Measurements from ENCODE around the gene STAC3. TPM values are rescaled to one million over a fixed set of nuclear protein-coding genes. Genes with fewer than 3 reads are reported as not detected.

Gene STAC3
- total and polyA plus RNA-seq, 2 donors: 1.1 to 13.5 TPM

GRCh38 chr12:57210461-57210860 is 40.5 kb downstream of the STAC3 start:
- H3K36me3 ChIP-seq (ENCODE audit: insufficient read depth): no peaks in the 10 kb centered on the region
- no peak for DNase-seq (ENCODE audit: extremely low spot score)
- no peak overlapping the region for H3K27ac ChIP-seq (ENCODE audit: low read depth)
- no peak overlapping the region for H3K4me3 ChIP-seq (ENCODE audit: low read depth, low read length)
- peaks cover 2% of the 10 kb centered on the region for H3K4me1 ChIP-seq (ENCODE audit: insufficient read depth)
- WGBS: 94% methylated on average over 15 of the region's 15 CpGs

GRCh38 chr12:57209916-57210315 is 41.1 kb downstream of the STAC3 start:
- WGBS: 84% methylated on average over 8 of the region's 8 CpGs
- no peak overlapping the region for H3K27ac ChIP-seq (ENCODE audit: low read depth)
- H3K4me1 ChIP-seq (ENCODE audit: insufficient read depth): peaks cover 2% of the 10 kb centered on the region
- H3K36me3 ChIP-seq (ENCODE audit: insufficient read depth): peaks cover 4% of the 10 kb centered on the region
- H3K4me3 ChIP-seq (ENCODE audit: low read depth, low read length): no peak overlapping the region
- no peak for DNase-seq (ENCODE audit: extremely low spot score)

GRCh38 chr12:57208631-57209282 is 42.2 kb downstream of the STAC3 start:
- Histone ChIP-seq H3K36me3 (ENCODE audit: insufficient read depth) (peaks cover 4% of the 10 kb centered on the region), H3K4me3 (ENCODE audit: low read depth, low read length) (no peak overlapping the region), H3K4me1 (ENCODE audit: insufficient read depth) (peaks cover 2% of the 10 kb centered on the region), H3K27ac (ENCODE audit: low read depth) (no peak overlapping the region)
- DNase-seq (ENCODE audit: extremely low spot score): no peak
- WGBS: 77% methylated on average over 22 of the region's 22 CpGs

GRCh38 chr12:57207731-57208630 is 43.0 kb downstream of the STAC3 start:
- 88% methylated on average over 29 of the region's 29 CpGs for WGBS
- Histone ChIP-seq H3K36me3 (ENCODE audit: insufficient read depth) (peaks cover 8% of the 10 kb centered on the region), H3K27ac (ENCODE audit: low read depth) (no peak overlapping the region), H3K4me3 (ENCODE audit: low read depth, low read length) (no peak overlapping the region), H3K4me1 (ENCODE audit: insufficient read depth) (peaks cover 2% of the 10 kb centered on the region)
- no peak for DNase-seq (ENCODE audit: extremely low spot score)

GRCh38 chr12:57205931-57206330 is 45.1 kb downstream of the STAC3 start:
- WGBS: 88% methylated on average over 7 of the region's 7 CpGs
- DNase-seq (ENCODE audit: extremely low spot score): no peak
- H3K4me3 ChIP-seq (ENCODE audit: low read depth, low read length): no peak overlapping the region
- no peaks in the 10 kb centered on the region for H3K4me1 ChIP-seq (ENCODE audit: insufficient read depth)
- no peak overlapping the region for H3K27ac ChIP-seq (ENCODE audit: low read depth)
- H3K36me3 ChIP-seq (ENCODE audit: insufficient read depth): peaks cover 10% of the 10 kb centered on the region

- no peak overlapping the region for H3K4me3 ChIP-seq (ENCODE audit: low read depth, low read length)
- DNase-seq (ENCODE audit: extremely low spot score): no peak
- no peak overlapping the region for H3K27ac ChIP-seq (ENCODE audit: low read depth)
- 94% methylated on average over 26 of the region's 26 CpGs for WGBS
- H3K4me1 ChIP-seq (ENCODE audit: insufficient read depth): no peaks in the 10 kb centered on the region
- H3K36me3 ChIP-seq (ENCODE audit: insufficient read depth): peaks cover 10% of the 10 kb centered on the region
Measured at GRCh38 chr12:57205186-57205585, 45.8 kb downstream of the STAC3 start.

- Histone ChIP-seq H3K4me3 (ENCODE audit: low read depth, low read length) (no peak overlapping the region), H3K27ac (ENCODE audit: low read depth) (no peak overlapping the region), H3K4me1 (ENCODE audit: insufficient read depth) (no peaks in the 10 kb centered on the region), H3K36me3 (ENCODE audit: insufficient read depth) (peaks cover 10% of the 10 kb centered on the region)
- no peak for DNase-seq (ENCODE audit: extremely low spot score)
- 88% methylated on average over 19 of the region's 19 CpGs for WGBS
Measured at GRCh38 chr12:57204454-57204853, 46.5 kb downstream of the STAC3 start.

GRCh38 chr12:57203791-57204190 is 47.2 kb downstream of the STAC3 start:
- no peak for DNase-seq (ENCODE audit: extremely low spot score)
- Histone ChIP-seq H3K27ac (ENCODE audit: low read depth) (no peak overlapping the region), H3K36me3 (ENCODE audit: insufficient read depth) (peaks cover 10% of the 10 kb centered on the region), H3K4me3 (ENCODE audit: low read depth, low read length) (no peak overlapping the region), H3K4me1 (ENCODE audit: insufficient read depth) (no peaks in the 10 kb centered on the region)
- WGBS: 87% methylated on average over 11 of the region's 11 CpGs

GRCh38 chr12:57203201-57203600 is 47.8 kb downstream of the STAC3 start:
- 95% methylated on average over 28 of the region's 28 CpGs for WGBS
- H3K27ac ChIP-seq (ENCODE audit: low read depth): no peak overlapping the region
- no peaks in the 10 kb centered on the region for H3K4me1 ChIP-seq (ENCODE audit: insufficient read depth)
- peaks cover 12% of the 10 kb centered on the region for H3K36me3 ChIP-seq (ENCODE audit: insufficient read depth)
- H3K4me3 ChIP-seq (ENCODE audit: low read depth, low read length): no peak overlapping the region
- no peak for DNase-seq (ENCODE audit: extremely low spot score)

GRCh38 chr12:57202321-57202720 is 48.7 kb downstream of the STAC3 start:
- Histone ChIP-seq H3K4me3 (ENCODE audit: low read depth, low read length) (no peak overlapping the region), H3K4me1 (ENCODE audit: insufficient read depth) (no peaks in the 10 kb centered on the region), H3K27ac (ENCODE audit: low read depth) (no peak overlapping the region), H3K36me3 (ENCODE audit: insufficient read depth) (peaks cover 12% of the 10 kb centered on the region)
- 92% methylated on average over 19 of the region's 19 CpGs for WGBS
- no peak for DNase-seq (ENCODE audit: extremely low spot score)

GRCh38 chr12:57201631-57202030 is 49.4 kb downstream of the STAC3 start:
- Histone ChIP-seq H3K27ac (ENCODE audit: low read depth) (no peak overlapping the region), H3K36me3 (ENCODE audit: insufficient read depth) (peaks cover 13% of the 10 kb centered on the region), H3K4me1 (ENCODE audit: insufficient read depth) (no peaks in the 10 kb centered on the region), H3K4me3 (ENCODE audit: low read depth, low read length) (no peak overlapping the region)
- no peak for DNase-seq (ENCODE audit: extremely low spot score)
- 86% methylated on average over 16 of the region's 16 CpGs for WGBS

GRCh38 chr12:57201219-57201618 is 49.8 kb downstream of the STAC3 start:
- peaks cover 15% of the 10 kb centered on the region for H3K36me3 ChIP-seq (ENCODE audit: insufficient read depth)
- no peak for DNase-seq (ENCODE audit: extremely low spot score)
- 80% methylated on average over 8 of the region's 8 CpGs for WGBS
- H3K27ac ChIP-seq (ENCODE audit: low read depth): no peak overlapping the region
- no peak overlapping the region for H3K4me3 ChIP-seq (ENCODE audit: low read depth, low read length)
- no peaks in the 10 kb centered on the region for H3K4me1 ChIP-seq (ENCODE audit: insufficient read depth)

GRCh38 chr12:57200497-57200896 is 50.5 kb downstream of the STAC3 start:
- H3K36me3 ChIP-seq (ENCODE audit: insufficient read depth): peaks cover 20% of the 10 kb centered on the region
- 93% methylated on average over 15 of the region's 15 CpGs for WGBS

GRCh38 chr12:57199191-57199590 is 51.8 kb downstream of the STAC3 start:
- Histone ChIP-seq H3K36me3 (ENCODE audit: insufficient read depth) (peaks cover 15% of the 10 kb centered on the region), H3K4me3 (ENCODE audit: low read depth, low read length) (no peak overlapping the region), H3K4me1 (ENCODE audit: insufficient read depth) (no peaks in the 10 kb centered on the region), H3K27ac (ENCODE audit: low read depth) (no peak overlapping the region)
- no peak for DNase-seq (ENCODE audit: extremely low spot score)
- 89% methylated on average over 15 of the region's 15 CpGs for WGBS

More at GRCh38 chr12:57200497-57200896, 50.5 kb downstream of the STAC3 start:
- Histone ChIP-seq H3K27ac (ENCODE audit: low read depth) (no peak overlapping the region), H3K4me3 (ENCODE audit: low read depth, low read length) (no peak overlapping the region), H3K4me1 (ENCODE audit: insufficient read depth) (no peaks in the 10 kb centered on the region)
- DNase-seq (ENCODE audit: extremely low spot score): no peak

Data from urinary bladder (tissue), 4 donors.